ENCODE measurements around the gene PHF5A.
"Not testable (repeated sequence)": the region's sequence is repeated elsewhere in the genome, so short reads cannot be mapped to it uniquely, and the experiment has no call there.

PHF5A gene

GRCh38 chr22:41446639-41447434 is 21.7 kb downstream of the PHF5A start, which contains the start of gene TOB2:
TOB2 (minus strand) TSS chr22:41446801; CDS start chr22:41437345, 9,456 bp downstream.
- DNase-seq = peak; percentile 94

DNA sequence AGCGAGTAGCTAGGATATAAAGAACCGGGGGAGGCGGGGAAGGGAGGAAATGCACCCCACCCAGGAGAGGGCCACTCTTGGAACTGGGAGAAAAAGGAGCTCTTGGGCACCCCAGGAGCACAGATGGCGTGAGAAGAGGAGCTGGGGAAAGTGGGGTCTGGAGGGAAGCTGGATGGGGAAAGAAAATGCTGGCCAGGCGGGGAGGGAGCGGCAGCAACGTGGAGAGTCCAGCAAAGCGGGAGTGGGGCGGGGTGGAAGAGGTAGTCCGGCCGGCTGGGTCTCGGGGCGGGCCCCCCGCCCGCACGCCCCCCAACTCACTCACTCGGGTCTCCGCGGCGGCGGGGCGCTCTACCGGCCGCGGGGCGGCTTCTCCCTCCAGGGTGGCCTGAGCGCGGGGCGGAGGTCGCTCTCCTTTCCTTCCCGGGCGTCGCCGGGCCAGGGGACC is 22.4 kb downstream of the PHF5A start:
- DNase-seq = no peak

GRCh38 chr22:41445129-41446056 is 23.1 kb downstream of the PHF5A start:
- peak; percentile 16 for DNase-seq

GRCh38 chr22:41444360-41445128 is 23.9 kb downstream of the PHF5A start:
- peak; percentile 81 for DNase-seq

- DNase-seq = no peak
These were observed 26.2 kb downstream of the PHF5A start for GRCh38 chr22:41442240-41442792.

DNA sequence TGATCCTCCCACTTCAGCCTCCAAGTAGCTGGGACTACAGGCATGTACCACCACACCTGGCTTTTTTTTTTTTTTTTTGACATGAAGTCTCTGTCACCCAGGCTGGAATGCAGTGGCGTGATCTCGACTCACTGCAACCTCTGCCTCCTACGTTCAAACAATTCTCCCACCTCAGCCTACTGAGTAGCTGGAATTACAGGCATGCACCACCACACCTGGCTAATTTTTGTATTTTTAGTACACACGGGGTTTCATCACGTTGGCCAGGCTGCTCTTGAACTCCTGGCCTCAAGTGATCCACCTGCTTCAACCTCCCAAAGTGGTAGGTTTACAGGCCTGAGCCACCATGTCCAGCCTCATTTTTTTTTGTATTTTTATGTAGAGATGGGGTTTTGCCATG is 28.0 kb downstream of the PHF5A start:
- not testable (repeated sequence) for DNase-seq

- DNase-seq = no peak
These were observed 31.3 kb downstream of the PHF5A start for GRCh38 chr22:41437198-41437597.

- DNase-seq = no peak
These were observed 32.0 kb downstream of the PHF5A start for GRCh38 chr22:41436322-41437113.

DNA sequence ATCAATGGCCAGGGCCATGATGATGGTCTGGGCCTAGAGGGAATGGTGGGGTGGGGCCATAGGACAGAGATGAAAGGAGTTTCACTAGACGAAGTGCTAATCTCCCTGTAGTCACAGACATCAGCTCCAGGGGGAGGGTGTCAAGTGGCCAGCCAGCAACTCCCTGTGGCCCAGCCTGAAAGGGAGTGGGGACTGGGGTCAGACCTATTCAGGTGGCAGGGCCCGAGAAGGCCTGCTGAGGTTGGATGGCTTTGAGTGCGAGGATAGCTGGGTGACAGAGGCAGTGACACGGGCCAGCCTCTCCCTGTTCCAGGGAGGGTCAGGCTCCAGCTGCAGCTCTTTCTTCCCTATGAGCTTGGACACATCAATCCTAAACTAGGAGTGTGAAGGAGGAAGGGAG is 32.9 kb downstream of the PHF5A start:
- DNase-seq = no peak

DNA sequence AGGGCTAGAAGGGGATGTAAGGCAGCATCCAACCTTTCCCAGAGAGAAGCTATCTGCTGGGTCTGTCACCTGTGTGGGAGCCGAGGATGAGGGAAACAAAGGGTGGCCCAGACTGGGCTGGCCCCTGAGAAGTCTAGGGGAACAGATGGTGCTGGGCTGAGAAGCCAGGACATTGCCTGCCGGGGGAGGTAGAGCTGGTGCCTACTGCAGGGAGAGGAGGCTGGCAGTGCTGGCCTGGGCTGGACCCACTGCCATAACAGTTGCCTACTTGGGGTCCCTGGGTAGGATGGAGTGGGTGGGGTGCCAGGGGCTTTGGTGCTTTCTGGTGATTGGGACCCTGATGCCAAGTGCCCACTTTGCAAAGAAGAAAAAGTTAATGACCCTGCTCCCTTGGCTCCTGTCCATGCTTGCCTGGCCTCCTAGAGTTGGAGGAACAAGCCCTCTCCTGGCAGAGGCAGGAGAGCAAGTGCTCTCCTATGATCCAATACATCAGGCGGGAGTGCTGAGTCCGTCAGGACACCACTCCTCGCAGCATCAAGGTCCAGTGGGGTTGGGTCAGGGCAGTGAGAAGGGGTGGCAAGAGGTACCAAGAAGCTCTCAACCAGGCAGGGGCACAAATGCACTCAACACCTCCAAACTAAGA is 34.0 kb downstream of the PHF5A start:
- not testable (repeated sequence) for DNase-seq

DNA sequence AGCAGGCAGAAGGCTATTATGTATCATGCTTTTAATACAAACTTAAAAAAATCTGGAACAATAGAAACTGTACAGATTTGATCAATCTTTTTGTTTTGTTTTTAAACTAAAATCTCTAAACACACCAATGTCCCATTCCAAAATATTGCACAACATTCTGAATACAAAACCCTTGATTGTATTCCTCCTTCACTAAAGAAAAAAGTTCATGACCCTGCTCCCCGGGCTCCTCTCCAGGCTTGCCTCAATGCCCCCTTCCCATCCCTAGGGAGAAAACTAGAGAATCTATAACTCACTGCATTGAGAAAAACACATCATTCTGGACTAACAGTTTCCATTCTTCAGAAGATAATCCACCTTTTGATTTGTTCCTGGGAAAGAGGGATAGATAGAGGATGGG is 35.0 kb downstream of the PHF5A start:
- DNase-seq = not testable (repeated sequence)

- DNase-seq = no peak
These were observed 36.8 kb downstream of the PHF5A start for GRCh38 chr22:41431656-41432055.

GRCh38 chr22:41429951-41430332 is 38.5 kb downstream of the PHF5A start:
- no peak for DNase-seq

DNA sequence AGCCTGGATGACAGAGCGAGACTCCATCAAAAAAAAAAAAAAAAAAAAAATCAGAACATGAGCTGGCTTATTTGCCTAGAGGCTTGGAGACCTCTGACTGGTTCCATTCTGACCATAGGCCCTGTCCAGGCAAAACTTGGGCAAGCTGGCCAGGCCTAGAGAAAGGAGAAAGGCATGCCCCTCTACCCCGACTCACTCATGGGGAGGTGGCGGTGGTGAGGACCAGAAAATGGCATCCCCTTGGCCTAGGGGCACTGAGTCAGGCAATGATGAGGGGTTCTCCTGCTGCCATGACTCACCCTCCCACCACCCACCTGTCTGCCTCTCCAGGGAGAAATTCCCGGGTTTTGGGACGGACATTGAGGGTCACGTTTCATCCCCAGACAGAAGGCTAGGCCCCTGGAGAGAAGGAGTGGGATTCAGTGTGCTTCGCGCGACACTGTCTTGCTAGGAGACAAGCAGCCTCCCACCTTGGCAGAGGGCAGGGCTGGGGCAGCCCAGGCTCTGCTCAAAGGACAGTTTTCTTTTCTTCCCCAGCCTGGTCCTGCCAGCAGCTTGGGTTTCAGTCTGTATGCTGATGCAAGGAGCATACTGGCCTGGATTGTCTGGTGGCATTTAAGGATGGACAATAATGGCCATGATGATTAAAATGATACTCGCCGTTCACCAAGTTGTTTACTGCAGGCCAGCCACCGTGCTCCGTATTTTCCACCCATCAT is 39.1 kb downstream of the PHF5A start:
- DNase-seq = no peak

GRCh38 chr22:41425660-41426365 is 42.7 kb downstream of the PHF5A start:
- DNase-seq = no peak

DNA sequence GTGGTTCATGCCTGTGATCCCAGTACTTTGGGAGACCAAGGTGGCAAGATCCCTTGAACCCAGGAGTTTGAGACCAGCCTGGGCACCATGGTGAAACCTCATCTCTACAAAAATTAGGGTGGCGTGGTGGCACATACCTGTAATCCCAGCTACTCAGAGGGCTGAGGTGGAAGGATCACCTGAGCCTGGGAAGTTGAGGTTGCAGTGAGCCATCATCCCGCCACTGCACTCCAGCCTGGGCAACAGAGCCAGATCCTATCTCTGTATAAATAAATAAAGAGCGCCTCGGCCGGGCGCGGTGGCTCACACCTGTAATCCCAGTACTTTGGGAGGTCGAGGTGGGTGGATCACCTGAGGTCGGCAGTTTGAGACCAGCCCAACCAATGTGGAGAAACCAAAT is 49.8 kb downstream of the PHF5A start:
- DNase-seq = no peak

- DNase-seq = no peak
These were observed 50.7 kb downstream of the PHF5A start for GRCh38 chr22:41417622-41418390.

- no peak for DNase-seq
These were observed 52.9 kb downstream of the PHF5A start for GRCh38 chr22:41415554-41415953.

All from activated CD8-positive, alpha-beta memory T cell treated with anti-CD3 and anti-CD28 coated beads, Interleukin-2, amount 50 U/mL, for 4 hours (primary cell).